SK-N-SH (cell line): ENCODE results near the gene PPIP5K2. TPM values are rescaled to one million over a fixed set of nuclear protein-coding genes. Genes with fewer than 3 reads are reported as not detected.

Experiments
- CTCF ChIA-PET: fragments of 300-600, 350-600 bp; formaldehyde crosslinking; extraction: SDS; loops from one replicate; lab custom pipeline; 2021; lab: Yijun Ruan, JAX
- POLR2A ChIA-PET: fragments of 350-600 bp; sonication (Branson Sonifier 250); formaldehyde crosslinking; extraction: SDS; loops from one replicate; lab custom pipeline; 2020; ENCODE audit warnings: antibody characterized with exemption, inconsistent platforms; lab: Yijun Ruan, JAX
- DNase-seq: peaks from one replicate; pipeline ENCODE4 v3.0.0; 2012
- H2AFZ ChIP-seq: fragments of 200-600 bp; sonication (generic); 2 replicates; pipeline ENCODE4 v1.8.1; 2016; ENCODE audit warnings: antibody characterized with exemption, mild to moderate bottlenecking, low read depth
- H3F3A ChIP-seq: fragments of 200-600 bp; sonication (generic); replicated peaks from 2 replicates; pipeline ENCODE3; 2016; ENCODE audit warnings: antibody characterized with exemption, mild to moderate bottlenecking; ENCODE audit not compliant: insufficient read depth
- H3K27ac ChIP-seq, 2 experiments: fragments of 200-500 bp in 1 of 2; fragments of 200-600 bp in 1 of 2; sonication (Bioruptor generic) in 1 of 2; sonication (generic), shearing (Covaris generic) in 1 of 2; 2 replicates each; pipeline versions ENCODE4 v1.5.1 to v1.6.1; 2014 to 2016; ENCODE audit warnings: low read depth in 2 of 2, inconsistent platforms in 1 of 2, low read length in 1 of 2, mild to moderate bottlenecking in 1 of 2, mixed read lengths in 1 of 2
- H3K27me3 ChIP-seq: fragments of 200-600 bp; sonication (generic), shearing (Covaris generic); 2 replicates; pipeline ENCODE4 v1.6.1; 2016; ENCODE audit warnings: mixed run types; ENCODE audit not compliant: insufficient read depth
- H3K36me3 ChIP-seq, 2 experiments: fragments of 200-500 bp in 1 of 2; fragments of 200-600 bp in 1 of 2; sonication (Bioruptor generic) in 1 of 2; sonication (generic) in 1 of 2; replicated peaks in 1 of 2; 2 replicates each; pipeline versions ENCODE3 to v1.5.1; 2014 to 2016; ENCODE audit warnings: low read length in 1 of 2, mild to moderate bottlenecking in 1 of 2; ENCODE audit not compliant: insufficient read depth in 2 of 2, control insufficient read depth in 1 of 2
- H3K4me1 ChIP-seq, 2 experiments: fragments of 200-500 bp in 1 of 2; fragments of 200-600 bp in 1 of 2; sonication (Bioruptor generic) in 1 of 2; sonication (generic), shearing (Covaris generic) in 1 of 2; 2 replicates each; pipeline versions ENCODE4 v1.5.1 to v1.6.1; 2014 to 2016; ENCODE audit warnings: low read depth in 1 of 2, low read length in 1 of 2, mixed run types in 1 of 2; ENCODE audit not compliant: insufficient read depth in 2 of 2, control insufficient read depth in 1 of 2
- H3K4me2 ChIP-seq: fragments of 200-600 bp; sonication (generic), shearing (Covaris generic); 2 replicates; pipeline ENCODE4 v1.6.1; 2017; ENCODE audit warnings: mixed run types
- H3K4me3 ChIP-seq, 2 experiments: fragments of 200-500 bp in 1 of 2; fragments of 200-600 bp in 1 of 2; sonication (Bioruptor generic) in 1 of 2; sonication (generic), shearing (Covaris generic) in 1 of 2; 2 replicates each; pipeline versions ENCODE4 v1.5.1 to v1.8.1; 2014 to 2016; ENCODE audit warnings: low read depth in 2 of 2, inconsistent platforms in 1 of 2, low read length in 1 of 2, mild to moderate bottlenecking in 1 of 2, mixed read lengths in 1 of 2, moderate library complexity in 1 of 2
- H3K79me2 ChIP-seq: fragments of 200-600 bp; sonication (generic); 2 replicates; pipeline ENCODE4 v1.8.1; 2017; ENCODE audit warnings: mild to moderate bottlenecking; ENCODE audit not compliant: insufficient read depth
- H3K9ac ChIP-seq: fragments of 200-600 bp; sonication (generic); 2 replicates; pipeline ENCODE4 v1.6.1; 2017; ENCODE audit warnings: mixed run types
- H3K9me2 ChIP-seq: fragments of 200-600 bp; sonication (generic); 2 replicates; pipeline ENCODE4 v1.6.1; 2017; ENCODE audit warnings: mixed run types
- H3K9me3 ChIP-seq: fragments of 200-600 bp; sonication (generic); 2 replicates; pipeline ENCODE4 v1.6.1; 2017; ENCODE audit warnings: mixed run types, mild to moderate bottlenecking, moderate library complexity
- H4K20me1 ChIP-seq: fragments of 200-600 bp; sonication (generic); 2 replicates; pipeline ENCODE4 v1.6.1; 2017; ENCODE audit warnings: mild to moderate bottlenecking, mixed run types; ENCODE audit not compliant: insufficient read depth
- CHD2 ChIP-seq: fragments of 150-350 bp; IDR thresholded peaks from 2 replicates; pipeline ENCODE4 v1.6.1; 2018; ENCODE audit warnings: low read length; ENCODE audit not compliant: partially characterized antibody
- CTCF ChIP-seq: fragments of 200-600 bp; sonication (generic); IDR thresholded peaks from 2 replicates; pipeline ENCODE4 v1.6.1; 2017; ENCODE audit warnings: antibody characterized with exemption, mild to moderate bottlenecking, moderate library complexity
- ELF1 ChIP-seq: IDR thresholded peaks from 2 replicates; pipeline ENCODE4 v1.4.0; 2012
- EP300 ChIP-seq, 2 experiments: IDR thresholded peaks; 2 replicates each; pipeline versions ENCODE4 v1.4.0 to v1.6.1; 2012; ENCODE audit warnings: borderline replicate concordance in 1 of 2, low read depth in 1 of 2, low read length in 1 of 2
- FOSL2 ChIP-seq: IDR thresholded peaks from 2 replicates; pipeline ENCODE4 v1.4.0; 2012; ENCODE audit warnings: low read depth, mild to moderate bottlenecking, moderate library complexity, borderline replicate concordance
- FOXJ3 ChIP-seq: sonication (generic); formaldehyde crosslinking; IDR thresholded peaks from 2 replicates; pipeline ENCODE4 v1.5.1; 2020; ENCODE audit warnings: mild to moderate bottlenecking, missing genetic modification reagents
- FOXM1 ChIP-seq: IDR thresholded peaks from 2 replicates; pipeline ENCODE4 v1.4.0; 2012; ENCODE audit warnings: low read depth, mild to moderate bottlenecking
- GABPA ChIP-seq: IDR thresholded peaks from 2 replicates; pipeline ENCODE4 v1.4.0; 2012; ENCODE audit warnings: low read depth, mild to moderate bottlenecking
- JUND ChIP-seq: IDR thresholded peaks from 2 replicates; pipeline ENCODE4 v1.4.0; 2012
- MAX ChIP-seq: IDR thresholded peaks from 2 replicates; pipeline ENCODE4 v1.4.0; 2012; ENCODE audit warnings: low read depth
- MXI1 ChIP-seq: IDR thresholded peaks from 2 replicates; pipeline ENCODE4 v1.6.1; 2012; ENCODE audit warnings: mild to moderate bottlenecking, low read depth, low read length, improper control_type of control experiment
- POLR2AphosphoS5 ChIP-seq: IDR thresholded peaks from 2 replicates; pipeline ENCODE4 v1.6.1; 2012; ENCODE audit warnings: low read depth, low read length
- RAD21 ChIP-seq: IDR thresholded peaks from 2 replicates; pipeline ENCODE4 v1.6.1; 2012; ENCODE audit warnings: mild to moderate bottlenecking, low read length
- RCOR1 ChIP-seq: fragments of 150-350 bp; IDR thresholded peaks from 2 replicates; pipeline ENCODE4 v1.6.1; 2017; ENCODE audit warnings: antibody characterized with exemption, low read length
- RFX5 ChIP-seq: IDR thresholded peaks from 2 replicates; pipeline ENCODE4 v1.6.1; 2012; ENCODE audit warnings: mild to moderate bottlenecking, improper control_type of control experiment, low read length
- SIN3A ChIP-seq: IDR thresholded peaks from 2 replicates; pipeline ENCODE4 v1.6.1; 2012; ENCODE audit warnings: low read depth, mild to moderate bottlenecking, low read length, moderate library complexity, borderline replicate concordance
- USF2 ChIP-seq: fragments of 150-350 bp; IDR thresholded peaks from 2 replicates; pipeline ENCODE4 v1.6.1; 2017; ENCODE audit warnings: antibody characterized with exemption, low read length, low read depth, borderline replicate concordance
- YY1 ChIP-seq: IDR thresholded peaks from 2 replicates; pipeline ENCODE4 v1.4.0; 2012; ENCODE audit warnings: low read depth, mild to moderate bottlenecking
- ZBTB33 ChIP-seq: IDR thresholded peaks from 2 replicates; pipeline ENCODE4 v1.4.0; 2012; ENCODE audit warnings: low read depth, borderline replicate concordance
- WGBS: methylation state at CpG from one replicate; pipeline ENCODE4 v1.1.6; 2017; ENCODE audit warnings: low lambda C conversion rate; 5-methylcytosine and 5-hydroxymethylcytosine counted together
- polyA plus RNA-seq, 3 experiments: library from polyadenylated mRNA; depleted of rRNA; stranded (reverse); fragments of >200 nt; gene quantifications; 2 replicates each; pipeline ENCODE4 v1.2.3, GENCODE V29; 2012

Gene PPIP5K2
- polyA plus RNA-seq, 1 of the 3 experiments (the other 2 are of a cell fraction), result 18.2 TPM

- TF ChIP-seq ZBTB33, result no peak
- TF ChIP-seq GABPA, result no peak
- no peak for TF ChIP-seq CHD2
- no peak for TF ChIP-seq USF2
- TF ChIP-seq FOSL2, result no peak
- no peak for TF ChIP-seq CTCF
- TF ChIP-seq RFX5, result no peak
- no peak for TF ChIP-seq RAD21
- no peak for TF ChIP-seq EP300 (IDR thresholded peaks at IDR 0.05; ENCODE audit: borderline replicate concordance in 1 of 2, low read depth in 1 of 2, low read length in 1 of 2)
These were observed 90.9 kb downstream of the PPIP5K2 start (continued) for GRCh38 chr5:103210952-103211351.

- Histone ChIP-seq H3K9me2 (no peaks in the 10 kb centered on the region), H3K9ac (no peak overlapping the region), H3K9me3 (no peaks in the 10 kb centered on the region), H3K4me3 (no peak overlapping the region), H2AFZ (no peak overlapping the region), H3K27me3 (no peaks in the 10 kb centered on the region)
- CTCF ChIA-PET, result interaction anchor here (1.7 to 2.2 kb wide), 3 partner anchors 13 to 264 kb away, joined by 5 to 7 read pairs (median 5); no protein-coding TSS in a partner anchor
- no peak for TF ChIP-seq MAX
- no peak for TF ChIP-seq YY1
- no peak for TF ChIP-seq ELF1
- no peak for TF ChIP-seq GABPA
- TF ChIP-seq POLR2AphosphoS5, result no peak
- TF ChIP-seq FOXM1, result no peak
- TF ChIP-seq SIN3A, result no peak
- TF ChIP-seq FOXJ3 (CRISPR knock-in tag), result no peak
- no peak for TF ChIP-seq RCOR1
- TF ChIP-seq MXI1, result no peak
- TF ChIP-seq FOSL2, result no peak
- TF ChIP-seq JUND, result no peak
- TF ChIP-seq, all 33 proteins: peak for 0
- H3K4me1 ChIP-seq, result no peaks in the 10 kb centered on the region; a peak in 2 of 4 replicates
- 96% methylated on average over 2 of the region's 2 CpGs for WGBS
- H3K4me2 ChIP-seq, result no peak overlapping the region
- no peaks in the 10 kb centered on the region for H4K20me1 ChIP-seq
- no peak overlapping the region for H3K27ac ChIP-seq
- H3K36me3 ChIP-seq, result peaks cover 9 to 12% of the 10 kb centered on the region in 2 experiments
- no peaks in the 10 kb centered on the region for H3F3A ChIP-seq
- DNase-seq, result no peak
- POLR2A ChIA-PET, result no interaction called here
- H3K79me2 ChIP-seq, result no peaks in the 10 kb centered on the region
These were observed 91.8 kb downstream of the PPIP5K2 start for GRCh38 chr5:103211576-103212561.
